GM23248 (cell line): ENCODE data around the gene C3orf62.

Experiments
- EZH2 ChIP-seq: fragments of 200-600 bp; sonication (generic); IDR thresholded peaks from 2 replicates; pipeline ENCODE4 v1.6.1; 2018; ENCODE audit warnings: antibody characterized with exemption, mild to moderate bottlenecking; ENCODE audit not compliant: insufficient read depth, poor library complexity, severe bottlenecking
- EZH2phosphoT487 ChIP-seq: fragments of 200-600 bp; sonication (generic); IDR thresholded peaks from 2 replicates; pipeline ENCODE4 v1.6.1; 2018; ENCODE audit warnings: antibody characterized with exemption, moderate library complexity, mild to moderate bottlenecking, low read depth; ENCODE audit not compliant: insufficient read depth

GRCh38 chr3:49298511-49298910 is 21.5 kb upstream of the C3orf62 start:
- TF ChIP-seq EZH2 (no peak), EZH2phosphoT487 (no peak)
